Activated naive CD8-positive, alpha-beta T cell treated with anti-CD3 and anti-CD28 coated beads for 36 hours (primary cell): ENCODE measurements around the gene PFKP. TPM values are rescaled to one million over a fixed set of nuclear protein-coding genes. Genes with fewer than 3 reads are reported as not detected.

Experiments
- DNase-seq: peaks from one replicate; pipeline ENCODE4 v3.0.0; 2021
- H3K27ac Mint-ChIP-seq: one replicate; pipeline ENCODE4 v1.8.0; 2022; ENCODE audit warnings: mild to moderate bottlenecking, moderate library complexity, mixed read lengths
- H3K27me3 Mint-ChIP-seq: one replicate; pipeline ENCODE4 v1.8.0; 2022; ENCODE audit warnings: mild to moderate bottlenecking, mixed read lengths
- H3K36me3 Mint-ChIP-seq: one replicate; pipeline ENCODE4 v1.8.0; 2021; ENCODE audit warnings: mild to moderate bottlenecking, mixed read lengths
- H3K4me1 Mint-ChIP-seq: one replicate; pipeline ENCODE4 v1.8.0; 2021; ENCODE audit warnings: mixed read lengths
- H3K4me3 Mint-ChIP-seq: one replicate; pipeline ENCODE4 v1.8.0; 2022; ENCODE audit warnings: mild to moderate bottlenecking, moderate library complexity, mixed read lengths
- H3K9me3 Mint-ChIP-seq: one replicate; pipeline ENCODE4 v1.8.0; 2022; ENCODE audit warnings: mixed read lengths
- total RNA-seq, 2 experiments: library from RNA; stranded (reverse); gene quantifications; one replicate each; pipeline ENCODE4 v1.2.3, GENCODE V29; 2021

PFKP gene
- 100 to 1,000 TPM; 231 to 242 TPM for total RNA-seq

GRCh38 chr10:3067118-3067858, at the start of gene PFKP:
Gene PFKP, plus strand, starts transcription at chr10:3067548. Its CDS starts 48 bp downstream, at chr10:3067596.
- peaks cover 7% of the 10 kb centered on the region for H3K27me3 Mint-ChIP-seq
- peaks cover 1% of the 10 kb centered on the region for H3K9me3 Mint-ChIP-seq
- H3K36me3 Mint-ChIP-seq = peaks cover 33% of the 10 kb centered on the region
- H3K4me1 Mint-ChIP-seq = peaks cover 29% of the 10 kb centered on the region
- DNase-seq = peak; percentile 77
- peak within 1 kb of the TSS; percentile 91 for H3K4me3 Mint-ChIP-seq
- H3K27ac Mint-ChIP-seq = peak within 1 kb of the TSS; percentile 92

- Mint-ChIP-seq H3K4me3 (no peak overlapping the region), H3K27me3 (peaks cover 16% of the 10 kb centered on the region), H3K36me3 (no peaks in the 10 kb centered on the region), H3K27ac (no peak overlapping the region), H3K9me3 (peaks cover 2% of the 10 kb centered on the region), H3K4me1 (no peaks in the 10 kb centered on the region)
- no peak for DNase-seq
These were observed 49.1 kb upstream of the PFKP start for GRCh38 chr10:3018247-3018646.

GRCh38 chr10:3020311-3020710, 47.0 kb upstream of the PFKP start:
- Mint-ChIP-seq H3K9me3 (peaks cover 2% of the 10 kb centered on the region), H3K4me3 (no peak overlapping the region), H3K27me3 (peaks cover 10% of the 10 kb centered on the region), H3K4me1 (no peaks in the 10 kb centered on the region), H3K36me3 (no peaks in the 10 kb centered on the region), H3K27ac (no peak overlapping the region)
- DNase-seq = no peak

GRCh38 chr10:3020881-3021280, 46.5 kb upstream of the PFKP start:
- DNase-seq = no peak
- H3K27ac Mint-ChIP-seq = no peak overlapping the region
- no peaks in the 10 kb centered on the region for H3K4me1 Mint-ChIP-seq
- no peaks in the 10 kb centered on the region for H3K36me3 Mint-ChIP-seq
- peaks cover 12% of the 10 kb centered on the region for H3K27me3 Mint-ChIP-seq
- peaks cover 2% of the 10 kb centered on the region for H3K9me3 Mint-ChIP-seq
- no peak overlapping the region for H3K4me3 Mint-ChIP-seq

- no peaks in the 10 kb centered on the region for H3K36me3 Mint-ChIP-seq
- peaks cover 18% of the 10 kb centered on the region for H3K27me3 Mint-ChIP-seq
- H3K9me3 Mint-ChIP-seq = peaks cover 2% of the 10 kb centered on the region
- H3K4me1 Mint-ChIP-seq = no peaks in the 10 kb centered on the region
- H3K4me3 Mint-ChIP-seq = no peak overlapping the region
- H3K27ac Mint-ChIP-seq = no peak overlapping the region
- no peak for DNase-seq
These were observed 45.3 kb upstream of the PFKP start for GRCh38 chr10:3022027-3022426.

- peaks cover 2% of the 10 kb centered on the region for H3K9me3 Mint-ChIP-seq
- DNase-seq = no peak
- no peaks in the 10 kb centered on the region for H3K36me3 Mint-ChIP-seq
- no peak overlapping the region for H3K27ac Mint-ChIP-seq
- peaks cover 24% of the 10 kb centered on the region for H3K27me3 Mint-ChIP-seq
- H3K4me3 Mint-ChIP-seq = no peak overlapping the region
- H3K4me1 Mint-ChIP-seq = no peaks in the 10 kb centered on the region
These were observed 43.5 kb upstream of the PFKP start for GRCh38 chr10:3023892-3024291.

GRCh38 chr10:3025026-3025683, 42.2 kb upstream of the PFKP start:
- Mint-ChIP-seq H3K27ac (no peak overlapping the region), H3K36me3 (no peaks in the 10 kb centered on the region), H3K9me3 (peaks cover 2% of the 10 kb centered on the region), H3K27me3 (peaks cover 29% of the 10 kb centered on the region), H3K4me1 (no peaks in the 10 kb centered on the region), H3K4me3 (no peak overlapping the region)
- no peak for DNase-seq

- H3K27me3 Mint-ChIP-seq = peaks cover 44% of the 10 kb centered on the region
- H3K4me3 Mint-ChIP-seq = no peak overlapping the region
- H3K9me3 Mint-ChIP-seq = peaks cover 2% of the 10 kb centered on the region
- H3K27ac Mint-ChIP-seq = no peak overlapping the region
- no peaks in the 10 kb centered on the region for H3K4me1 Mint-ChIP-seq
- no peak for DNase-seq
- no peaks in the 10 kb centered on the region for H3K36me3 Mint-ChIP-seq
These were observed 39.5 kb upstream of the PFKP start for GRCh38 chr10:3027866-3028265.

GRCh38 chr10:3028441-3028840, 38.9 kb upstream of the PFKP start:
- no peak for DNase-seq
- peaks cover 42% of the 10 kb centered on the region for H3K27me3 Mint-ChIP-seq
- no peak overlapping the region for H3K4me3 Mint-ChIP-seq
- H3K4me1 Mint-ChIP-seq = no peaks in the 10 kb centered on the region
- H3K36me3 Mint-ChIP-seq = no peaks in the 10 kb centered on the region
- H3K9me3 Mint-ChIP-seq = no peaks in the 10 kb centered on the region
- no peak overlapping the region for H3K27ac Mint-ChIP-seq

GRCh38 chr10:3030765-3031164, 36.6 kb upstream of the PFKP start:
- DNase-seq = no peak
- no peak overlapping the region for H3K27ac Mint-ChIP-seq
- no peak overlapping the region for H3K4me3 Mint-ChIP-seq
- H3K4me1 Mint-ChIP-seq = no peaks in the 10 kb centered on the region
- no peaks in the 10 kb centered on the region for H3K36me3 Mint-ChIP-seq
- H3K27me3 Mint-ChIP-seq = peaks cover 43% of the 10 kb centered on the region
- H3K9me3 Mint-ChIP-seq = no peaks in the 10 kb centered on the region

- H3K27me3 Mint-ChIP-seq = peaks cover 36% of the 10 kb centered on the region
- no peaks in the 10 kb centered on the region for H3K36me3 Mint-ChIP-seq
- H3K4me3 Mint-ChIP-seq = no peak overlapping the region
- H3K4me1 Mint-ChIP-seq = peaks cover 2% of the 10 kb centered on the region
- no peak overlapping the region for H3K27ac Mint-ChIP-seq
- no peak for DNase-seq
- no peaks in the 10 kb centered on the region for H3K9me3 Mint-ChIP-seq
These were observed 35.9 kb upstream of the PFKP start for GRCh38 chr10:3031490-3031889.

GRCh38 chr10:3033925-3034324, 33.4 kb upstream of the PFKP start:
- peaks cover 2% of the 10 kb centered on the region for H3K4me1 Mint-ChIP-seq
- H3K9me3 Mint-ChIP-seq = peaks cover 1% of the 10 kb centered on the region
- H3K36me3 Mint-ChIP-seq = no peaks in the 10 kb centered on the region
- H3K4me3 Mint-ChIP-seq = no peak overlapping the region
- DNase-seq = no peak
- H3K27ac Mint-ChIP-seq = no peak overlapping the region
- peaks cover 43% of the 10 kb centered on the region for H3K27me3 Mint-ChIP-seq

- H3K27me3 Mint-ChIP-seq = peaks cover 43% of the 10 kb centered on the region
- DNase-seq = no peak
These were observed 32.7 kb upstream of the PFKP start for GRCh38 chr10:3034616-3035015.

GRCh38 chr10:3036155-3037021, 31.0 kb upstream of the PFKP start:
- Mint-ChIP-seq H3K9me3 (peaks cover 6% of the 10 kb centered on the region), H3K4me1 (peaks cover 2% of the 10 kb centered on the region), H3K4me3 (no peak overlapping the region), H3K36me3 (no peaks in the 10 kb centered on the region), H3K27ac (no peak overlapping the region), H3K27me3 (peaks cover 36% of the 10 kb centered on the region)
- DNase-seq = no peak

More at GRCh38 chr10:3034616-3035015, 32.7 kb upstream of the PFKP start:
- Mint-ChIP-seq H3K36me3 (no peaks in the 10 kb centered on the region), H3K27ac (no peak overlapping the region), H3K4me1 (peaks cover 2% of the 10 kb centered on the region), H3K4me3 (no peak overlapping the region), H3K9me3 (peaks cover 2% of the 10 kb centered on the region)

GRCh38 chr10:3037182-3037581, 30.2 kb upstream of the PFKP start:
- H3K4me1 Mint-ChIP-seq = peaks cover 2% of the 10 kb centered on the region
- H3K27me3 Mint-ChIP-seq = peaks cover 28% of the 10 kb centered on the region
- H3K9me3 Mint-ChIP-seq = peaks cover 6% of the 10 kb centered on the region

More at GRCh38 chr10:3037182-3037581, 30.2 kb upstream of the PFKP start:
- H3K27ac Mint-ChIP-seq = no peak overlapping the region
- no peak overlapping the region for H3K4me3 Mint-ChIP-seq
- no peaks in the 10 kb centered on the region for H3K36me3 Mint-ChIP-seq
- DNase-seq = no peak
